H9 (cell line): ENCODE measurements around the gene GPR89B. TPM values are rescaled to one million over a fixed set of nuclear protein-coding genes. Genes with fewer than 3 reads are reported as not detected.
"Not testable (repeated sequence)": the region's sequence is repeated elsewhere in the genome, so short reads cannot be mapped to it uniquely, and the experiment has no call there.

Experiments used
- DNase-seq: peaks from one replicate; pipeline ENCODE4 v3.0.0-alpha.2; 2017
- H2AFZ ChIP-seq: one replicate; pipeline ENCODE4 v1.6.1; 2013; ENCODE audit warnings: mild to moderate bottlenecking, low read length, control low read depth, moderate library complexity
- H2AK5ac ChIP-seq: 2 replicates; pipeline ENCODE4 v1.6.1; 2013; ENCODE audit warnings: low read length, control low read depth, mixed read lengths; ENCODE audit not compliant: insufficient read length
- H2BK120ac ChIP-seq: one replicate; pipeline ENCODE4 v1.6.1; 2013; ENCODE audit warnings: low read depth, mild to moderate bottlenecking, low read length, control low read depth, inconsistent platforms; ENCODE audit not compliant: poor library complexity, severe bottlenecking
- H2BK12ac ChIP-seq: 2 replicates; pipeline ENCODE4 v1.6.1; 2013; ENCODE audit warnings: low read length, control low read depth, mixed read lengths, low read depth; ENCODE audit not compliant: insufficient read length
- H2BK15ac ChIP-seq: 2 replicates; pipeline ENCODE4 v1.6.1; 2013; ENCODE audit warnings: low read depth, low read length, control low read depth
- H2BK20ac ChIP-seq: one replicate; pipeline ENCODE4 v1.6.1; 2013; ENCODE audit warnings: low read depth, mild to moderate bottlenecking, low read length, control low read depth, inconsistent platforms; ENCODE audit not compliant: poor library complexity, severe bottlenecking
- H2BK5ac ChIP-seq: 2 replicates; pipeline ENCODE4 v1.6.1; 2013; ENCODE audit warnings: low read length, control low read depth, mixed read lengths; ENCODE audit not compliant: insufficient read length
- H3K14ac ChIP-seq: 2 replicates; pipeline ENCODE4 v1.6.1; 2013; ENCODE audit warnings: low read length, control low read depth; ENCODE audit not compliant: insufficient read depth
- H3K18ac ChIP-seq: 2 replicates; pipeline ENCODE4 v1.6.1; 2013; ENCODE audit warnings: low read depth, mild to moderate bottlenecking, mixed read lengths, low read length, control low read depth; ENCODE audit not compliant: insufficient read length
- H3K23ac ChIP-seq: 2 replicates; pipeline ENCODE4 v1.6.1; 2013; ENCODE audit warnings: low read length, control low read depth, mixed read lengths, low read depth; ENCODE audit not compliant: insufficient read length
- H3K23me2 ChIP-seq: 2 replicates; pipeline ENCODE4 v1.6.1; 2013; ENCODE audit warnings: low read depth, mild to moderate bottlenecking, mixed read lengths, low read length, control low read depth; ENCODE audit not compliant: insufficient read length, poor library complexity, severe bottlenecking
- H3K27ac ChIP-seq: 2 replicates; pipeline ENCODE4 v1.5.1; 2013; ENCODE audit warnings: low read length, control low read depth, mixed read lengths, low read depth; ENCODE audit not compliant: insufficient read length
- H3K27me3 ChIP-seq: 2 replicates; pipeline ENCODE4 v1.6.1; 2013; ENCODE audit warnings: low read length, control low read depth, inconsistent platforms; ENCODE audit not compliant: insufficient read depth
- H3K4ac ChIP-seq: 2 replicates; pipeline ENCODE4 v1.6.1; 2013; ENCODE audit warnings: low read depth, mild to moderate bottlenecking, control low read depth, inconsistent platforms, low read length, moderate library complexity
- H3K4me1 ChIP-seq: 2 replicates; pipeline ENCODE4 v1.6.1; 2013; ENCODE audit warnings: low read length, control low read depth, inconsistent platforms; ENCODE audit not compliant: insufficient read depth
- H3K4me2 ChIP-seq: 2 replicates; pipeline ENCODE4 v1.6.1; 2013; ENCODE audit warnings: low read length, control low read depth, mixed read lengths; ENCODE audit not compliant: insufficient read length, insufficient read depth
- H3K56ac ChIP-seq: 2 replicates; pipeline ENCODE4 v1.6.1; 2013; ENCODE audit warnings: low read depth, mild to moderate bottlenecking, mixed read lengths, low read length, control low read depth; ENCODE audit not compliant: insufficient read length
- H3K79me1 ChIP-seq: 2 replicates; pipeline ENCODE4 v1.6.1; 2013; ENCODE audit warnings: low read depth, mild to moderate bottlenecking, moderate library complexity, low read length, control low read depth, inconsistent platforms; ENCODE audit not compliant: insufficient read depth, poor library complexity, severe bottlenecking
- H3K79me2 ChIP-seq: 2 replicates; pipeline ENCODE4 v1.6.1; 2013; ENCODE audit warnings: low read length, control low read depth, inconsistent platforms; ENCODE audit not compliant: insufficient read depth
- H3K9ac ChIP-seq: 2 replicates; pipeline ENCODE4 v1.6.1; 2013; ENCODE audit warnings: low read length, control low read depth, mixed read lengths; ENCODE audit not compliant: insufficient read length; ENCODE audit errors: extremely low read depth
- H3K9me3 ChIP-seq: one replicate; pipeline ENCODE4 v1.6.1; 2013; ENCODE audit warnings: low read depth, low read length, inconsistent platforms; ENCODE audit not compliant: control insufficient read depth
- H3T11ph ChIP-seq: one replicate; pipeline ENCODE4 v1.6.1; 2013; ENCODE audit warnings: mild to moderate bottlenecking, low read length, control low read depth, inconsistent platforms
- H4K20me1 ChIP-seq: one replicate; pipeline ENCODE4 v1.6.1; 2013; ENCODE audit not compliant: control insufficient read depth, insufficient read length, insufficient read depth
- H4K5ac ChIP-seq: 2 replicates; pipeline ENCODE4 v1.6.1; 2013; ENCODE audit warnings: low read depth, mild to moderate bottlenecking, mixed read lengths, low read length, control low read depth; ENCODE audit not compliant: insufficient read length
- H4K8ac ChIP-seq: replicated peaks from 2 replicates; pipeline ENCODE4 v1.6.1; 2013; ENCODE audit warnings: low read length, control low read depth, mixed read lengths, low read depth; ENCODE audit not compliant: insufficient read length
- H4K91ac ChIP-seq: 2 replicates; pipeline ENCODE4 v1.6.1; 2013; ENCODE audit warnings: low read depth, mild to moderate bottlenecking, moderate library complexity, mixed read lengths, low read length, control low read depth; ENCODE audit not compliant: insufficient read length
- H3K27ac Mint-ChIP-seq, 3 experiments: 2 replicates in 2 of 3; 3 replicates in 1 of 3; pipeline ENCODE4 v1.8.0; 2020 to 2021; ENCODE audit warnings: mixed read lengths in 3 of 3, mild to moderate bottlenecking in 1 of 3, moderate library complexity in 1 of 3
- H3K27me3 Mint-ChIP-seq: 2 replicates; pipeline ENCODE4 v1.8.0; 2021; ENCODE audit warnings: low read depth, mild to moderate bottlenecking, moderate library complexity, mixed read lengths
- H3K36me3 Mint-ChIP-seq, 3 experiments: 2 replicates in 2 of 3; 3 replicates in 1 of 3; pipeline ENCODE4 v1.8.0; 2020 to 2021; ENCODE audit warnings: low read depth in 3 of 3, mixed read lengths in 3 of 3; ENCODE audit not compliant: insufficient read depth in 1 of 3
- H3K4me1 Mint-ChIP-seq, 2 experiments: 2 replicates each; pipeline ENCODE4 v1.8.0; 2020; ENCODE audit warnings: mixed read lengths in 2 of 2
- H3K4me3 Mint-ChIP-seq, 2 experiments: 2 replicates in 1 of 2; 3 replicates in 1 of 2; pipeline ENCODE4 v1.8.0; 2020 to 2021; ENCODE audit warnings: mild to moderate bottlenecking in 2 of 2, mixed read lengths in 2 of 2, moderate library complexity in 1 of 2
- H3K9me3 Mint-ChIP-seq, 2 experiments: 2 replicates in 1 of 2; 3 replicates in 1 of 2; pipeline ENCODE4 v1.8.0; 2020; ENCODE audit warnings: mild to moderate bottlenecking in 2 of 2, mixed read lengths in 2 of 2, moderate library complexity in 1 of 2
- WGBS: extraction: QIAGEN DNeasy Blood & Tissue Kit; methylation state at CpG from one replicate; pipeline ENCODE4 v1.1.7; 2013; ENCODE audit warnings: missing lambda C conversion rate, low lambda C conversion rate, mixed read lengths; ENCODE audit not compliant: insufficient read length; ENCODE audit errors: extremely low coverage; 5-methylcytosine and 5-hydroxymethylcytosine counted together
- total RNA-seq: library from RNA; stranded (reverse); gene quantifications from 2 replicates; pipeline ENCODE4 v1.2.1, GENCODE V29; 2021

Gene GPR89B
- total RNA-seq, 1 experiment from 2014 or later: 15.1 TPM

- H3K27ac ChIP-seq, H3K9me3 Mint-ChIP-seq, H3K9me3 ChIP-seq, H3K9ac ChIP-seq, DNase-seq, H4K91ac ChIP-seq, H2BK12ac ChIP-seq, H2AK5ac ChIP-seq, H3K4me2 ChIP-seq, H3K4ac ChIP-seq, H2BK120ac ChIP-seq, H3K36me3 Mint-ChIP-seq, H3K79me2 ChIP-seq, H3K14ac ChIP-seq, H2AFZ ChIP-seq, H3K27me3 Mint-ChIP-seq, H2BK5ac ChIP-seq, H3K27me3 ChIP-seq, H3K4me1 ChIP-seq, H4K8ac ChIP-seq, H3K79me1 ChIP-seq, H3K18ac ChIP-seq, H3T11ph ChIP-seq, H4K20me1 ChIP-seq, H3K23ac ChIP-seq, H4K5ac ChIP-seq, H3K4me3 Mint-ChIP-seq, H2BK20ac ChIP-seq, H3K23me2 ChIP-seq, H3K56ac ChIP-seq, H3K27ac Mint-ChIP-seq, H2BK15ac ChIP-seq: not testable (repeated sequence)
- no CpG with 5 or more reads among the region's 10 CpGs for WGBS
- H3K4me1 Mint-ChIP-seq: peaks cover 17 to 18% of the 10 kb centered on the region in 2 experiments
These were observed 531 bp upstream of the GPR89B start for GRCh38 chr1:147927689-147928088.

GRCh38 chr1:147931137-147931536 lies 2.9 kb downstream of the GPR89B start:
- H2BK20ac ChIP-seq, H3K27ac ChIP-seq, H3K27me3 Mint-ChIP-seq, DNase-seq, H2AFZ ChIP-seq, H3K4me1 ChIP-seq, H3K27ac Mint-ChIP-seq, H3K23ac ChIP-seq, H3K4me3 Mint-ChIP-seq, H4K20me1 ChIP-seq, H3K14ac ChIP-seq, H2BK5ac ChIP-seq, H3K18ac ChIP-seq, H4K5ac ChIP-seq, H4K8ac ChIP-seq, H2BK12ac ChIP-seq, H3K9ac ChIP-seq, H3K9me3 Mint-ChIP-seq, H3K27me3 ChIP-seq, H3K4me2 ChIP-seq, H3K9me3 ChIP-seq, H3K4ac ChIP-seq, H2BK120ac ChIP-seq, H4K91ac ChIP-seq, H3K36me3 Mint-ChIP-seq, H2AK5ac ChIP-seq, H3K79me1 ChIP-seq, H3K56ac ChIP-seq, H2BK15ac ChIP-seq, H3K23me2 ChIP-seq, H3K79me2 ChIP-seq, H3T11ph ChIP-seq: not testable (repeated sequence)
- peaks cover 10 to 12% of the 10 kb centered on the region in 2 experiments for H3K4me1 Mint-ChIP-seq
- WGBS: no CpG with 5 or more reads among the region's 2 CpGs
